ENCODE results near the gene EFNA5.

Gene EFNA5

GRCh38 chr5:107414802-107415201 lies 255.9 kb downstream of the EFNA5 start:
- TF ChIP-seq CTCF (IDR thresholded peaks at IDR 0.05; ENCODE audit: low read depth, low read length): no peak
- no peak for DNase-seq (ENCODE audit: extremely low read depth, low read depth)

- no peak for TF ChIP-seq CTCF (IDR thresholded peaks at IDR 0.05; ENCODE audit: low read depth, low read length)
- DNase-seq (ENCODE audit: extremely low read depth, low read depth): no peak
Observed at GRCh38 chr5:107413754-107414153, 257.0 kb downstream of the EFNA5 start.

- no peak for TF ChIP-seq CTCF (IDR thresholded peaks at IDR 0.05; ENCODE audit: low read depth, low read length)
- no peak for DNase-seq (ENCODE audit: extremely low read depth, low read depth)
Observed at GRCh38 chr5:107408564-107408963, 262.2 kb downstream of the EFNA5 start.

GRCh38 chr5:107407713-107408298 lies 262.9 kb downstream of the EFNA5 start:
- TF ChIP-seq CTCF (IDR thresholded peaks at IDR 0.05; ENCODE audit: low read depth, low read length): no peak

GRCh38 chr5:107404595-107405374 lies 266.0 kb downstream of the EFNA5 start:
- no peak for TF ChIP-seq CTCF (IDR thresholded peaks at IDR 0.05; ENCODE audit: low read depth, low read length)
- DNase-seq (ENCODE audit: extremely low read depth, low read depth): no peak

More at GRCh38 chr5:107407713-107408298, 262.9 kb downstream of the EFNA5 start:
- DNase-seq (ENCODE audit: extremely low read depth, low read depth): no peak

GRCh38 chr5:107403228-107403953 lies 267.3 kb downstream of the EFNA5 start:
- DNase-seq (ENCODE audit: extremely low read depth, low read depth): no peak
- no peak for TF ChIP-seq CTCF (IDR thresholded peaks at IDR 0.05; ENCODE audit: low read depth, low read length)

All from AG09319 (cell line).